NCI-H2196 treated with DMSO at 0.1 percent for 48 hours (cell line): Measurements from ENCODE around the gene STK32C.
"Not testable (repeated sequence)": the region's sequence is repeated elsewhere in the genome, so short reads cannot be mapped to it uniquely, and the experiment has no call there.

Source experiments
- DNase-seq: peaks from one replicate; lab custom pipeline; 2025; ENCODE audit not compliant: unreplicated experiment; lab: John Stamatoyannopoulos, UW

STK32C gene

GRCh38 chr10:132216441-132216840, 91.3 kb downstream of the STK32C start:
- DNase-seq, result not testable (repeated sequence)

- DNase-seq, result no peak
These were observed 93.8 kb downstream of the STK32C start for GRCh38 chr10:132213917-132214316.

DNA sequence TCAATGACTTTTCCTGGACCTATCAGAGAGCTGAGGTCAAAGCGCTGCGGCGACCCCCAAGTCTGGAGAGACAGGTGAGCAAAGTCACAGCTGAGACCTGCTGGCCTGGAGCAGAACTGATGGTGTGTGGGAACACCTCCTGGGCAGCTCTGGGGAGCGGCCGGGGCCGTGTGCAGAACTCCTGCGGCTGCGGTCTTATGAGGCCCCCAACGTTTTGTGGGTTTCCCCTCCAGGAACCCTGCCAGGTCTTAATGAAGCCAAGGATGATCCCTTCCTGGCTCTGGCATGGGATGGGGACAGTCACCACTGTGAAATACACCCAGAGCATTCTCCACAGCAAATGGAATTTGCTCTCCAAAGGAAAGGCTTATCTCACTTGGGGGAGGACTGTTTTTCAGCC, 94.9 kb downstream of the STK32C start:
- DNase-seq, result no peak

DNA sequence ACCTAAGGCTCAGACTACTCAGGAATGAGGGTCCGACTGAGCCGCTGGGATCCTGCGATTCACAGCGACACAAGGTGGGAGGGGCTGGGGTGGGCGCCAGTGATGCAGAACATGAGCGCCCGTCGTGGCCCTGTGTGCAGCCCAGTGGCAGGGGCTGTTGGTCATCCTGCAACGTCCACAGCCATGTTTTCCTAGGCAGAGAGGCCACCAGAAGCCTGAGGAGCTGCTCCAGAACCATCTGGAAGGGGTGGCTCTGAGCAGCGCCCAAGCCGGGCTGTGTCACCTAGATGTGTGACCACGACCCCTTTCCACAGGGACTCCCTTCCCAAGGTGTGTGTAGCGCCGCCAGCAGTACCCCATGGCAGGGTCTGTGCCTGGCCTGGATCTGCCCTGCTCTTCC, 96.5 kb downstream of the STK32C start:
- no peak for DNase-seq

- no peak for DNase-seq
These were observed 97.0 kb downstream of the STK32C start for GRCh38 chr10:132210766-132211165.

DNA sequence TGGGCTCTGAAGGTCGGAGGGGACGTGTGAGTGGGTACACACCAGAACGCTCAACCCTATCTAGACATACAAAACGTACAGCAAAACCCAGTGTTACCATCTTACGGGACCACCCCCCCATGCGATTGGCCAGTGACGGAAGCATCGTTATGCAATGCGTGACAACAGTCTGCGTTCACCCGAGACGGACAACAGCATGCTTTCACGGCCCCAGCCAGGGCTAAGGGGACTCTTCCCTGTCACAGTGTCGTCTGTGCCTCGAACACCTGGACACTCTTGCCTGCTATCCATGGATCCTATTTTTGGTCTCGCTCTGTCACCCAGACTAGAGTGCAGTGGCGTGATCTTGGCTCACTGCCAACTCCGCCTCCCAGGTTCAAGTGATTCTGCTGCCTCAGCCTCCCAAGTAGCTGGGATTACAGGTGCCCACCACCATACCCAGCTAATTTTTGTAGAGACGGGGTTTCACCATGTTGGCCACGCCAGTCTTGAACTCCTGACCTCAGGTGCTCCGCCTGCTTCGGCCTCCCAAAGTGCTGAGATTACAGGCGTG, 97.7 kb downstream of the STK32C start:
- DNase-seq, result no peak

GRCh38 chr10:132209130-132209529, 98.6 kb downstream of the STK32C start:
- no peak for DNase-seq

GRCh38 chr10:132208462-132209050, 99.2 kb downstream of the STK32C start:
- no peak for DNase-seq

- no peak for DNase-seq
These were observed 100.0 kb downstream of the STK32C start for GRCh38 chr10:132207536-132208461.

- DNase-seq, result no peak
These were observed 100.8 kb downstream of the STK32C start for GRCh38 chr10:132206806-132207535.

GRCh38 chr10:132206377-132206745, 101.4 kb downstream of the STK32C start:
- no peak for DNase-seq

DNA sequence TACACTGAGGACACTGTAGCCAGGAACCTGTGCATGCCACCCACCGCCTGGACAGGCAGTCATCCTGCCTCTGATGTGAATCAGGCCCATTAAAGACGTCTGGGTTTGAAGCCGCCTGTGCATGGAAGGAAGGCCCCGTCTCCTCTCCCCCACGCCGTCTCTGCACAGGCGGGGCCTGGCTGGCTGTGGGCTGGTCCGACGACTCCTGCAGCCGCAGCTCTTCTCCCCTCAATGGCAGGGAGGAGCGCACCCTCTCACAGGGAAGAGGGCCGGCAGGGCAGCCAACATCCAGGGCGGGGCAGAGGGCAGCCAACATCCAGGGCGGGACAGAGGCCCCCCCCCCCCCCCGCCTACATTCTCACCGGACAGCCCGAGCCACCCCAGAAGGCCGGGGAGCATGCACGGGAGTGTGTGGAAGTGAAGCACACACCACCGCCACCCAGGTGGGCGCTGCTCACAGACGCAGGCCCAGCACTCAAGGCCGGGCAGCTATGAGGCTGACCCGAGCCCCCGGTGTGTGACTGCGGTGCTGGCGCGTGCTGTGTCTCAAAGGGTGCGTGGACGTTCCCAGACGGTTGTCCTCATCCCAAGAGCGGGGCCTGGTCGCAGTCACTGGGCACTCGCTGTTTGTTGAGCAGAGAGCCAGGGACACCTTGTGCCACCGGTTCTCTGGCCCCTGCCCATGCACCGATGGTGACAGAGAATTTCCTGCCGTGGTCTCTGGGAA, 101.9 kb downstream of the STK32C start:
- no peak for DNase-seq

DNA sequence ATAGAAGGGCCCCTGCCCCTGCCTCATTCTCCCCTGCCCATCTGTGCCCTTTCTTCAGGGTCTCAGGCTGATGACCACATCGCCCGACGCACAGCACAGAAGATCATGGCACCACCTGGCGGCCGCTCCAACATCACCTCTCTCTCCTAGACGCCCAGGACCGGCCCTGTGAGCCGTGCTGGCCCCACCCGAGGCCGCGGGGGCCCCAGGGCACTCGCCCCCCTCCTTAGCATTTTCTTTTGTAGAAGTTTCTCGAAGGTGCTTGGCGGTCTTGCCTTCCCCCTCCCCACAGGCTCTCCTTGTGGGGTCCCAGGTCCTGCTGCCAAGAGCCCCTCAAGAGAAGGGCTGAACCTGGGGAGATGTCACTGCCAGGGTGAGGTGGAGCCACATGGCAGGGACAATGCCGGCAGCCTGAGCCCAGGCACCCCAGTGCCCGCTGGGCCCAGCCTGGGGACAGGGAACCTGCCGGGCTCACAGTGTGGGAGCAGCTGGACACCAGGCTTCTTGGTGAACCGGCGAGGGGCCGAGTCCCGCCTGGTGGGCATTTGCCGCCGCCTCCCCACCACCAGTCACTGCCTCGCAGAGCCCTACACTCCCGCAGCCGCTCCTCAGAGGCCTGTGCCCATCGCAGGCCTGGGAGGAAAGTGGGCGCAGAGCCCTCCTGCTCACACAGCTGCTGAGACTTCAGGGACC, 102.8 kb downstream of the STK32C start:
- no peak for DNase-seq

GRCh38 chr10:132204078-132204780, 103.5 kb downstream of the STK32C start:
- DNase-seq, result no peak

- no peak for DNase-seq
These were observed 104.3 kb downstream of the STK32C start for GRCh38 chr10:132203256-132204077.

GRCh38 chr10:132202070-132202970, 105.4 kb downstream of the STK32C start:
- no peak for DNase-seq

- no peak for DNase-seq
These were observed 106.4 kb downstream of the STK32C start for GRCh38 chr10:132201111-132201969.
